Tibial nerve (tissue), 4 donors: ENCODE measurements around the gene ABCC4. TPM values are rescaled to one million over a fixed set of nuclear protein-coding genes. Genes with fewer than 3 reads are reported as not detected.

ENCODE experiments used
- DNase-seq, 2 donors: peaks; one replicate each; pipeline ENCODE4 v3.0.0-alpha.2; 2019; ENCODE audit warnings: low spot score in 2 of 2
- H3K27ac ChIP-seq, 4 donors: fragments of 200-600 bp; sonication (generic) in 3 of 4; one replicate each; pipeline ENCODE4 v1.5.1; 2017 to 2019; ENCODE audit warnings: mild to moderate bottlenecking in 1 of 4
- H3K27me3 ChIP-seq, 2 donors: fragments of 200-600 bp; sonication (generic) in 1 of 2; one replicate each; pipeline versions ENCODE4 v1.5.1 to v1.6.0; 2017 to 2019
- H3K36me3 ChIP-seq, 3 donors: fragments of 200-600 bp; sonication (generic); one replicate each; pipeline ENCODE4 v1.5.1; 2018 to 2019
- H3K4me1 ChIP-seq, 4 donors: fragments of 200-600 bp; sonication (generic) in 3 of 4; one replicate each; pipeline ENCODE4 v1.5.1; 2017 to 2019
- H3K4me3 ChIP-seq, 4 donors: fragments of 200-600 bp; sonication (generic) in 3 of 4; one replicate each; pipeline ENCODE4 v1.5.1; 2017 to 2019; ENCODE audit warnings: mild to moderate bottlenecking in 1 of 4, moderate library complexity in 1 of 4
- H3K9me3 ChIP-seq, 4 donors: fragments of 200-600 bp; sonication (generic) in 3 of 4; one replicate each; pipeline ENCODE4 v1.5.1; 2017 to 2019
- CTCF ChIP-seq, 5 experiments: fragments of 200-600 bp in 3 of 5; fragments of 450-650 bp in 2 of 5; sonication (generic) in 3 of 5; IDR thresholded peaks; one replicate each; pipeline ENCODE4 v1.5.1; 2016 to 2019; ENCODE audit warnings: antibody characterized with exemption in 5 of 5, mild to moderate bottlenecking in 3 of 5, moderate library complexity in 2 of 5
- EP300 ChIP-seq, 2 donors: sonication (generic); formaldehyde crosslinking; IDR thresholded peaks; one replicate each; pipeline ENCODE4 v1.6.1; 2017; ENCODE audit warnings: antibody characterized with exemption in 2 of 2, mild to moderate bottlenecking in 1 of 2
- POLR2A ChIP-seq, 2 donors: fragments of 450-650 bp; IDR thresholded peaks; one replicate each; pipeline ENCODE4 v1.6.1; 2017; ENCODE audit warnings: antibody characterized with exemption in 2 of 2, mild to moderate bottlenecking in 2 of 2, moderate library complexity in 2 of 2
- WGBS, 2 donors: methylation state at CpG; one replicate each; pipeline ENCODE4 v1.1.5; 2018; 5-methylcytosine and 5-hydroxymethylcytosine counted together
- total RNA-seq, 4 donors: library from RNA; depleted of rRNA; stranded (reverse); fragments of >200 nt; gene quantifications; one replicate each; pipeline ENCODE4 v1.1.0, GENCODE V29; 2016

The ABCC4 gene
- total RNA-seq, 4 donors from 2014 or later, result 5.7 to 20.1 (median 9.3) TPM

GRCh38 chr13:95255072-95255732, 46.0 kb downstream of the ABCC4 start:
- Histone ChIP-seq H3K27me3 (no peaks in the 10 kb centered on the region), H3K4me3 (no peak overlapping the region), H3K27ac (no peak overlapping the region), H3K9me3 (no peaks in the 10 kb centered on the region), H3K36me3 (no peaks in the 10 kb centered on the region), H3K4me1 (no peaks in the 10 kb centered on the region)
- no peak for DNase-seq
- 89 to 93% methylated on average over 13 of the region's 13 CpGs for WGBS, 2 donors
- TF ChIP-seq EP300 (IDR thresholded peaks at IDR 0.05) (no peak), CTCF (IDR thresholded peaks at IDR 0.05) (no peak), POLR2A (IDR thresholded peaks at IDR 0.05) (no peak)

- 76 to 77% methylated on average over 1 of the region's 1 CpG for WGBS, 2 donors
- H3K4me1 ChIP-seq, result no peaks in the 10 kb centered on the region
- H3K4me3 ChIP-seq, result no peak overlapping the region
- no peaks in the 10 kb centered on the region for H3K27me3 ChIP-seq
- DNase-seq, result no peak
- H3K27ac ChIP-seq, result no peak overlapping the region
- no peaks in the 10 kb centered on the region for H3K36me3 ChIP-seq
- no peak for TF ChIP-seq CTCF (IDR thresholded peaks at IDR 0.05)
- no peak for TF ChIP-seq POLR2A (IDR thresholded peaks at IDR 0.05)
- no peak for TF ChIP-seq EP300 (IDR thresholded peaks at IDR 0.05)
- no peaks in the 10 kb centered on the region for H3K9me3 ChIP-seq
Measured at GRCh38 chr13:95254339-95254738, 46.9 kb downstream of the ABCC4 start.

GRCh38 chr13:95253033-95253432, 48.2 kb downstream of the ABCC4 start:
- H3K27me3 ChIP-seq, result no peaks in the 10 kb centered on the region
- H3K4me1 ChIP-seq, result no peaks in the 10 kb centered on the region
- H3K36me3 ChIP-seq, result no peaks in the 10 kb centered on the region
- no peak for DNase-seq
- TF ChIP-seq POLR2A (IDR thresholded peaks at IDR 0.05) (no peak), CTCF (IDR thresholded peaks at IDR 0.05) (no peak), EP300 (IDR thresholded peaks at IDR 0.05) (no peak)
- WGBS, 2 donors, result 92 to 96% methylated on average over 6 of the region's 6 CpGs
- H3K4me3 ChIP-seq, result no peak overlapping the region
- no peaks in the 10 kb centered on the region for H3K9me3 ChIP-seq
- H3K27ac ChIP-seq, result no peak overlapping the region

- 91 to 93% methylated on average over 5 of the region's 5 CpGs for WGBS, 2 donors
- no peak for DNase-seq
- Histone ChIP-seq H3K4me1 (no peaks in the 10 kb centered on the region), H3K9me3 (no peaks in the 10 kb centered on the region), H3K36me3 (no peaks in the 10 kb centered on the region), H3K4me3 (no peak overlapping the region), H3K27ac (no peak overlapping the region), H3K27me3 (no peaks in the 10 kb centered on the region)
- no peak for TF ChIP-seq POLR2A (IDR thresholded peaks at IDR 0.05)
Measured at GRCh38 chr13:95251641-95252040, 49.6 kb downstream of the ABCC4 start.

- Histone ChIP-seq H3K9me3 (no peaks in the 10 kb centered on the region), H3K4me3 (no peak overlapping the region), H3K36me3 (no peaks in the 10 kb centered on the region), H3K27me3 (no peaks in the 10 kb centered on the region), H3K27ac (no peak overlapping the region), H3K4me1 (no peaks in the 10 kb centered on the region)
- WGBS, 2 donors, result 100% methylated on average over 1 of the region's 1 CpG
- no peak for TF ChIP-seq CTCF (IDR thresholded peaks at IDR 0.05)
- TF ChIP-seq EP300 (IDR thresholded peaks at IDR 0.05), result no peak
- no peak for TF ChIP-seq POLR2A (IDR thresholded peaks at IDR 0.05)
- no peak for DNase-seq
Measured at GRCh38 chr13:95250961-95251360, 50.3 kb downstream of the ABCC4 start.

- Histone ChIP-seq H3K4me3 (no peak overlapping the region), H3K9me3 (no peaks in the 10 kb centered on the region), H3K27me3 (no peaks in the 10 kb centered on the region), H3K27ac (no peak overlapping the region), H3K4me1 (no peaks in the 10 kb centered on the region), H3K36me3 (no peaks in the 10 kb centered on the region)
- WGBS, 2 donors, result 68 to 89% methylated on average over 2 of the region's 2 CpGs
- no peak for DNase-seq
- TF ChIP-seq CTCF (IDR thresholded peaks at IDR 0.05) (no peak), EP300 (IDR thresholded peaks at IDR 0.05) (no peak), POLR2A (IDR thresholded peaks at IDR 0.05) (no peak)
Measured at GRCh38 chr13:95248953-95249352, 52.3 kb downstream of the ABCC4 start.
